ENCODE measurements around the gene SLC6A6.

The SLC6A6 gene

DNA sequence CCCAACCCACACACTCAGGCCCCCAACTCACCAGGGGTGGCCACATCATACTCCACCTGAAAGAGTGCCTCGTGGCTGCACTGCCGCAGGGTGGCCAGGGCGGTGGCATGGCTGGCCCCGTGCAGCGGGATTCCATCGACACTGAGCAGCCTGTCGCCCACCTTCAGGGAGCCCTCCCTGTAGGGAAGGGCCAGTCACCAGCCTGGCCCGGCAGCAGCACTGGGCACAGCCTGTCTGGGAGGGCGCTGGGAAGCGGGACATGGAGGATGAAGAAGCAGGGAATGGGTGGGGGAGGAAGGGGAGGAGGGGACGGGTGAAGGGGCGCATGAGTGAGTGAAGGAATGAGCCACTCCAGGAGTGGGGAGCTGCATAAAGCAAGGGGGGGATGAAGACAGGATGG is 119.2 kb downstream of the SLC6A6 start:
- TF ChIP-seq, protein P1, sequence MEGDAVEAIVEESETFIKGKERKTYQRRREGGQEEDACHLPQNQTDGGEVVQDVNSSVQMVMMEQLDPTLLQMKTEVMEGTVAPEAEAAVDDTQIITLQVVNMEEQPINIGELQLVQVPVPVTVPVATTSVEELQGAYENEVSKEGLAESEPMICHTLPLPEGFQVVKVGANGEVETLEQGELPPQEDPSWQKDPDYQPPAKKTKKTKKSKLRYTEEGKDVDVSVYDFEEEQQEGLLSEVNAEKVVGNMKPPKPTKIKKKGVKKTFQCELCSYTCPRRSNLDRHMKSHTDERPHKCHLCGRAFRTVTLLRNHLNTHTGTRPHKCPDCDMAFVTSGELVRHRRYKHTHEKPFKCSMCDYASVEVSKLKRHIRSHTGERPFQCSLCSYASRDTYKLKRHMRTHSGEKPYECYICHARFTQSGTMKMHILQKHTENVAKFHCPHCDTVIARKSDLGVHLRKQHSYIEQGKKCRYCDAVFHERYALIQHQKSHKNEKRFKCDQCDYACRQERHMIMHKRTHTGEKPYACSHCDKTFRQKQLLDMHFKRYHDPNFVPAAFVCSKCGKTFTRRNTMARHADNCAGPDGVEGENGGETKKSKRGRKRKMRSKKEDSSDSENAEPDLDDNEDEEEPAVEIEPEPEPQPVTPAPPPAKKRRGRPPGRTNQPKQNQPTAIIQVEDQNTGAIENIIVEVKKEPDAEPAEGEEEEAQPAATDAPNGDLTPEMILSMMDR (IDR thresholded peaks at IDR 0.05; ENCODE audit: borderline replicate concordance, insufficient read depth, low read depth, low read length), result no peak
- H3K4me3 ChIP-seq (ENCODE audit: low read depth, low read length), result no peak overlapping the region

DNA sequence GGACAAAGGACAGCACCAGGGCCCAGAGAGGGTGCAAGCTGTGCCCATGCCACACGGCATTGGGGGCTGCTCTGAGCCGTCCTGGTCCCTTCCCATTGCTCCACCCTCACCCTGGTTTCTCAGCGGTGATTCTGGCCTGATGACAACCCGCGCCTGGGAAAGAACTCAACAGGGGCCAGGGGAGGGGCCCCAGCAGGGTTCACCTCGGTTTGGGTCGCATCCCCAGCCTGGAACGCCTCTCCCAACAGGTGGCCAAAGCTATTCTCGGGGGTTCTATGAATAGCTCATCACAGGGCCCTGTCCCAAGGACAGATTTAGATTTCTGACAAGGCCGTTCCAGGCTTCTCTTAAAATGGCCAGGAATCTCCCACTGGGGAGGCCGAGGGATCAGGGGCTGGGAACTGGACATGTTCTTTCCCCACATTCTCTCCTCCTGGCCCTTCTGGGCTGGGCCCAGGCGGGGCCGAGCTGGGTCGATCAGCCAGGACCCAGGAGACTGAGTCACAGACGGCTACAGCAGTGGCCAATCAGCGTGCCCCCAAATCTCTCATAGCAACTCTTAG is 119.8 kb downstream of the SLC6A6 start:
- H3K4me3 ChIP-seq (ENCODE audit: low read depth, low read length), result no peak overlapping the region
- TF ChIP-seq, protein P1 (IDR thresholded peaks at IDR 0.05; ENCODE audit: borderline replicate concordance, insufficient read depth, low read depth, low read length), result no peak

DNA sequence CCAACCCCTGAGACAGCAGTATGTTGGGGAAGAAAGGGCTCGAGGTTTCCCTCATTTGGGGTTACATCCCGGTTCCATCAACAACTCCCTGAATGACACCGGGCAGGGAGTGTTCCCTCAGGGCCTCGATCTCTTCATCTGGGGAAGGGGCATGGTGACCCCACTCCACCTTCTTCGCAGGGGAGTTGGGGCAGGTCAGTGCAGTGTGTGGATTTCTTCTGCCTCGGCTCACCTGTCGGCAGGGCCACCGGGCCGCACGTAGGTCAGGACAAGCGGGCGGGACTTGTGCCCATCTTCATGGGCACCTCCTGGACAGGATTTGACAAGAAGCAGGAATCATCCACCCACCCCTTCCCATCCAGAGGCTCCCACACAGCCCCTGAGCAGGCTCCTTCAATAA is 120.4 kb downstream of the SLC6A6 start:
- no peak overlapping the region for H3K4me3 ChIP-seq (ENCODE audit: low read depth, low read length)
- TF ChIP-seq, protein P1 (IDR thresholded peaks at IDR 0.05; ENCODE audit: borderline replicate concordance, insufficient read depth, low read depth, low read length), result no peak

DNA sequence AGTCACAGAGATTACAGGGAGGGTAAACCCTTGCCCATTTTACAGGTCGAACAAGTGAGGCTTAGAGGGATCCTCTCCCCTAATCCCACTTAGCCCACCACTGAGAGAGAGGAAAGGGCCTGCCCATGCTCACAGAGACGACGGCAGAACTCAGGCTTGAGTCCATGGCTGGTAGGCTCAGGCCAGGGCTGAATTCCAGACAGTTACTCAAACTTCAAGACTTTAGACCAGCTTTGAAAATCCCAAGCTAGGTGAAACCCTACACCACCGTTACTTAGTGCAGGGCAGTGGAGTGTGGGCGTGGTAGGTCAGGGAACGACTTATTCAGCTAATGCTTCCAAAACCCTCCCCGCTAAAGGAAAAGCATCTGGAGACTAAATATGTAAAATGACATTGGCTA is 121.4 kb downstream of the SLC6A6 start:
- H3K4me3 ChIP-seq (ENCODE audit: low read depth, low read length), result no peak overlapping the region
- TF ChIP-seq, protein P1 (IDR thresholded peaks at IDR 0.05; ENCODE audit: borderline replicate concordance, insufficient read depth, low read depth, low read length), result no peak

DNA sequence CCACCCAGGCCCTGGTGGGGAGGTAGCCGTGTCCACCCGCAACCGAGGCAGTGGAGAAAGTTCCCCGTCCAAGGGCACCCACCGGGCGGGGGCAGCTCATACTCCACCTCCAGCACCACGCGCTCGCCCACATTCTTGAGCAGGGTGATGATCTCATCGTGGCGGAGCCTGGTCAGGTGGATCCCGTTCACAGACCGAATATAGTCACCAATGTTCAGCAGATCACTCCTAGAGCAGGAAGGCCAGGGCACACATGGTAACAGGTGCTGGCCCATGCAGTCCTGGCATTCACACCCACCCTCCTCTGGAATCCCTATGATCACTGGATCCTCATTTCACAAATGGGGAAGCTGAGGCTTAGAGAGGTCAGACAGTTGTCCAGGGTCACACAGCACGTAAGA is 121.9 kb downstream of the SLC6A6 start:
- TF ChIP-seq, protein P1 (IDR thresholded peaks at IDR 0.05; ENCODE audit: borderline replicate concordance, insufficient read depth, low read depth, low read length), result no peak

DNA sequence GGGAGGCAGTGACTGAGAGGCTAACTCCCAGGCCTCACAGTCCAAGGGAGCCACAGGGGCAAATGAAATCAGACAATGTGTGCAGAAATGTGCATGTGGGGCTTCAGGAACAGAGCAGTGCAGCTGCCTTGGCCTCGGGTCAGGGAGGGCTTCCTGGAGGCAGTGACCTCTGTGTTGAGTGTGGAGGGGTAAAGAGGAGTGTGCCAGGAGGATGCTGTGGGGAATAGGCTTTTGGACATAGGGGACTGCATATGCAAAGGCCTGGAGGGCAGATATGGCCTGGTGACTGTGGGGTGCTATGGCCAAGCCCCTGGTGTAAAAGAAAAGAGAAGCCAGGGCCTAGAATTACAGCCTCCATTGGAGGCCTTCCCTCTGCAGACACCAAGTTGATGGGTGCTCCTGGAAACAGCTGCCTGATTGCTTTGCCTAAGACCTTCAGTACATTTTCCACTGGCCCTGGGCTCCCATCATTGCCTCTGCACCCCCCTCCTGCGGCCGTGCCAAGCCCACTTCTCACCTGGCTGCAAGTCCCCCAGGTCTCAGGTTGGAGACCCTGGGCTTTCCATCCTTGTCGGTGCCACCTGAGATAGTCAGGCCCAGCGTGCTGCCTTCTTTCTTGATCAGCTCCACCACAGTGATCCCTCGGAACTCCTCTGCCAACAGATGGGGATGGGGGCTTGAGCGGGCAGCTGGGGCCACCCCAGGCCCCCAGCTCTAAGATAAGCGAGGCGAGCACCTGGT is 122.7 kb downstream of the SLC6A6 start:
- no peak overlapping the region for H3K4me3 ChIP-seq (ENCODE audit: low read depth, low read length)
- TF ChIP-seq, protein P1 (IDR thresholded peaks at IDR 0.05; ENCODE audit: borderline replicate concordance, insufficient read depth, low read depth, low read length), result no peak

More for the DNA sequence above, 121.9 kb downstream of the SLC6A6 start:
- H3K4me3 ChIP-seq (ENCODE audit: low read depth, low read length), result no peak overlapping the region
